Inferior parietal cortex (tissue), 1 donor: ENCODE results near the gene ADCK1.
"Not testable (repeated sequence)": the region's sequence is repeated elsewhere in the genome, so short reads cannot be mapped to it uniquely, and the experiment has no call there.

Experiments
- DNase-seq: peaks from one replicate; pipeline ENCODE4 v3.0.0-alpha.2; 2016; ENCODE audit errors: extremely low spot score

The ADCK1 gene

GRCh38 chr14:77799863-77800730 lies at the start of gene ADCK1:
Gene ADCK1 (plus strand): TSS chr14:77800109. CDS start chr14:77818979, 18,870 bp downstream.
- peak; percentile 81 for DNase-seq

- no peak for DNase-seq
These were observed 47.6 kb upstream of the ADCK1 start for GRCh38 chr14:77752266-77752665.

DNA sequence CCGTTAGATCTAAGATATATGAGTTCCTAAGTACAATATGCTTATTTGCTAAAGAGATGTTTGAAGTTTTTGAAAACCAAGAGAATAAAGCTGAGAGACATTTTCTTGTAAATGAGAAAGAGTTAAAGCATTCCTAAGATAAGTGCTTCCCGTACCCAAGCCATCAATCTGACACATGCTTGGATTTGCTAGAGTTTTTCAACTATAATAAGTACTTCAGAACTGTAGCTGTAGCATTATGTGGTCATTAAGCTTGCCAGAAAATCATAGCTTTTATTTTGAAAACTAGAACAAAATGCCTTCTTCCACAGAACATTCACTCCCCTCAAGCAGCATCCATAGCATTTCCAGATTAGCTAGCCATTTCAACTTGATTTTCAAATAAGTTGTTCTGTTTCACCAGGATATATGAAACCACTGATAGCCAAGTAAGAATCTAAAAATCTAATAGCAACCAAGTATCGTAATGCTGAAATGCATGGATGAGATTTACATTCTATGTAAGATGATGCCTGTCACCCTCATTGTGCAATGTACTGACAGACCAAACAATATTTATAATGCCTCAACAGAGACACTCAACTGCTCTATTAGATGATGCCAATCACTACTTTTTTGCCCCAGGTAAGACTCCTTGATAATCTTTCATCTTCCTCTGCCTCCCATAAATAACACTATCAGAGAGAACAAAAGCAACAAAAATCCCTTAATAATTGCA lies 47.0 kb upstream of the ADCK1 start:
- DNase-seq = no peak

DNA sequence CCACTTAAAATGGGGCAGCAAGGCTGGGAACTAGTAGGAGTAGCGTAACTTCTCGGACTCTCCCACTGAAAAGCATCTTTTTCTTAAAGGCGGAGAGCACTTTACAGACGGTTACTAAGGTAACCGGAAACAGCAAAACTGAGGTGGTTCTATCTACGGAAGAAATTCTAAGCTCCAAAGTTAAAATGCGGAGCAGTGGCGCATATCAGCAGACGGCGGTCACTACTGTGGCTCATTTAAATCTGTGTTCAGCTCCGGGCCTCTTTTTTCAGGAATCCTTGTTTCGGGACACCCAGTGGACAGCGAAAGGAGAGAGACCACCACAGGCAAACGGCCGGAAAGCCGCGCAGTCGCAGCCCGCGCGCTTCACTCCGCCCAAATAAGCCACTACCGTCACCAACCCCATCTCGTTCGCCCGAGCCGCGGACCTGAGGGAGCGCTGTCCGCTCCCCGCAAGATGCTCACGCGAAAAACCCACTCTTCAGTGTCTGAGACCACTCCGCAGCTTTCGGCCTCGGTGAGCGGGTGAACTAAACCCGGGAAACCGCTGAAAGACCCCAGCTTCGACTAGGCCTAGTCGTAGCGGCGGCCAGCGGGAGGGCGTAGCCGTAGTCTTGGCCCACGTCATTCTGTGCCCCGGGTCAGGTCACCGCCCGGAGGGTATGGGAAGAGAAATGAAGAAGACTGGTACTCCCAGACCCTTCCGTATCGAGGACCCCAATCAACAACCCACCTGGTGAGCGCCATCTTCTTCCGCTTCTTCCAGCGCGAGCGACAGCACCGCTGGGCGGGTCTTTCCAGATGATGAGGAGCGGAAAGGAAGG lies 39.3 kb upstream of the ADCK1 start, which contains the start of gene SNW1:
Gene SNW1 (minus strand): TSS at position 776 of the 824 bp plus-strand sequence. CDS start 29 bp downstream, at position 747.
- DNase-seq = peak; percentile 57

- peak; percentile 100 for DNase-seq
These were observed 38.5 kb upstream of the ADCK1 start for GRCh38 chr14:77761205-77761931.

GRCh38 chr14:77763316-77763715 lies 36.6 kb upstream of the ADCK1 start:
- no peak for DNase-seq

DNA sequence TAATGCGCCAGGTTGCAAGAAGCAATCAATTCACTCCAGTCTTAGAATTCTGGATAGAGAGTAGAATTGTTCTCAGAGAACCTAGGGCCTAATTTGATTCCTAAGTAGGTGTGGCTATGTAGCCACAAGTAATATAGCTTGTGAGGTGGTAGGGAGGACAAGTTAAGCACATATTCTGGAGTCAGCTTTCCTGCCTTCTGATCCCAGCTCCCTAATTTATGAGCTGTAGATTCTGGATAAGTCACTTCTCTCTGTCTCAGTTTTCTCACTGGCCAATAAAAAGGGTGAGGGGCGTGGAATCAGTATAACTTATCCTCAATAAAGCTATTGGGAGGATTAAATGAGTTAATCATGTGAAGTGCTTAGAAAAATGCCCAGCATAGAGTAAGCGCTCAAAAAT lies 35.9 kb upstream of the ADCK1 start:
- DNase-seq = no peak

DNA sequence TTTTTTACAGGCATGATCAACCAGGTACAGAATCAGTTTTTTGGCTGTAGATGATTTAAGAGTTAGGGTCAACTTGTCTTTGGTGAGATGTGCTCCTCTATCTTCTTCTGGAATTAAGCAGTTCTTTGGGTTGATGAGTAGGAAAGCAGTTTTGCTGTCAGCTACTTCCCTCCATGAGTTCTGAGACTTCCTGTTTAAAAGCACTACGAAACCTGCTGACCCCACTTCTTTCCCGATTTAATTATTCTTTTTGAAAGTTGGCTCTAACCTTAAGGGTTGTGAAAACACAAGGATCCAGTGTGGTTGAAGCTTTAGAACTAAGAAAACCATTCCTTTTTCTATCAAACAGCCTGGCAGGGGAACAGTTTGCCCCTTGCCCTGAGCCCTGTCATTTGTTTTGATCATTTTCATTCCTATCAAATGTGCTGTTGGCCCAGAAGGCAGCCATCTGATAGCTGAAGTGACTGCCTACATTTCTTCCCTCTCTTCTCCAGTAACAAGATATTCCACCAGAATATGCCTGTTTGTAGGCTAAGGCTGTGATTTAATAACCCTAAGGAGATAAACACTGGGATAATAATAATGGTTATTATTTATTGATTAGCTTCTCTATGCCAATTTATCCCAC lies 31.4 kb upstream of the ADCK1 start:
- not testable (repeated sequence) for DNase-seq

GRCh38 chr14:77773966-77774365 lies 25.9 kb upstream of the ADCK1 start:
- DNase-seq = not testable (repeated sequence)

- no peak for DNase-seq
These were observed 17.7 kb upstream of the ADCK1 start for GRCh38 chr14:77782202-77782601.

GRCh38 chr14:77786148-77786547 lies 13.8 kb upstream of the ADCK1 start:
- DNase-seq = no peak

- no peak for DNase-seq
These were observed 9.2 kb upstream of the ADCK1 start for GRCh38 chr14:77790566-77791224.

DNA sequence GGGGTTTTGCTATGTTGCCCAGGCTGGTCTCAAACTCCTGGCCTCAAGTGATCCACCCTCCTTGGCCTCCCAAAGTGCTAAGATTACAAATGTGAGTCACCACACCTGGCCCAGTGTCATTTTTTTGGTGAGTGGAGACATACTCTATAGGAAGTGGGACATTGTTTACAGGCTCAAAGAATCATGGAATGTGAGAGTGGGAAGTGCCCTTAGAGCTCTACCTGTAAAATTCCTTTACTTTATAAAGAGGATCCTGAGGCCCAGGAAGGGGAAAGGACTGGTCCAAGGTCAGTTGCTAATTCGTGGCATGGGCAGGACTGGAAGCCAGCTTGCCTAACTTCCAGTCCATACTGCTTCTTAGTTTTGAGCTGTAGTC lies 8.7 kb upstream of the ADCK1 start:
- DNase-seq = no peak

GRCh38 chr14:77793255-77793654 lies 6.7 kb upstream of the ADCK1 start:
- DNase-seq = not testable (repeated sequence)

- DNase-seq = no peak
These were observed 5.6 kb upstream of the ADCK1 start for GRCh38 chr14:77794357-77794756.

DNA sequence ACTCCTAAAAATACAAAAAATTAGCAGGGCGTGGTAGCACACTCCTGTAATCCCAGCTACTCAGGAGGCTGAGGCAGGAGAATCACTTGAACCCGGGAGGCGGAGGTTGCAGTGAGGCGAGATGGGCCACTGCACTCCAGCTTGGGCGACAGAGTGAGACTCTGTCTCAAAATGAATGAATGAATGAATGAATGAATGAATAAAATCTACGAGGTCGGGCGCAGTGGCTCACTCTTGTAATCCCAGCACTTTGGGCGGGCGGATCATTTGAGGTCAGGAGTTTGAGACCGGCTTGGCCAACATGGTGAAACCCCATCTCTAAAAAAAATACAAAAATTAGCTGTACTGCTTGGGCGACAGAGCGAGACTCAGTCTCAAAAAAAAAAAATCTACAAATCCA lies 453 bp upstream of the ADCK1 start:
- DNase-seq = not testable (repeated sequence)

- no peak for DNase-seq
These were observed 905 bp downstream of the ADCK1 start for GRCh38 chr14:77800814-77801213.

- DNase-seq = no peak
These were observed 4.7 kb downstream of the ADCK1 start for GRCh38 chr14:77804592-77804991.

GRCh38 chr14:77805706-77806105 lies 5.8 kb downstream of the ADCK1 start:
- no peak for DNase-seq

- no peak for DNase-seq
These were observed 8.3 kb downstream of the ADCK1 start for GRCh38 chr14:77808250-77808649.
